IgD-negative memory B cell (primary cell): ENCODE measurements around the gene CCDC195. TPM values are rescaled to one million over a fixed set of nuclear protein-coding genes. Genes with fewer than 3 reads are reported as not detected.
A peak's percentile ranks its signal among the peaks of the same experiment; 100 is the strongest.

Experiments
- H3K27ac Mint-ChIP-seq, 3 donors: one replicate each; pipeline ENCODE4 v1.8.0; 2020 to 2022; ENCODE audit warnings: mild to moderate bottlenecking in 3 of 3, mixed read lengths in 3 of 3, moderate library complexity in 1 of 3
- H3K27me3 Mint-ChIP-seq: one replicate; pipeline ENCODE4 v1.8.0; 2021; ENCODE audit warnings: mixed read lengths
- H3K36me3 Mint-ChIP-seq: one replicate; pipeline ENCODE4 v1.8.0; 2020; ENCODE audit warnings: mild to moderate bottlenecking, mixed read lengths
- H3K4me1 Mint-ChIP-seq, 3 donors: one replicate each; pipeline ENCODE4 v1.8.0; 2020 to 2022; ENCODE audit warnings: mixed read lengths in 3 of 3, mild to moderate bottlenecking in 1 of 3
- H3K4me3 Mint-ChIP-seq, 4 donors: one replicate each; pipeline ENCODE4 v1.8.0; 2020 to 2022; ENCODE audit warnings: mild to moderate bottlenecking in 4 of 4, mixed read lengths in 4 of 4, moderate library complexity in 3 of 4
- H3K9me3 Mint-ChIP-seq, 3 donors: one replicate each; pipeline ENCODE4 v1.8.0; 2020 to 2021; ENCODE audit warnings: mixed read lengths in 3 of 3, mild to moderate bottlenecking in 1 of 3
- polyA plus RNA-seq: library from polyadenylated mRNA; unstranded; fragments of 300-500 nt; fragmentation: Illumina TruSeq; gene quantifications from one replicate; pipeline ENCODE4 v1.2.3, GENCODE V29; 2021

The CCDC195 gene
- polyA plus RNA-seq, 1 donor from 2014 or later, result not detected

- Mint-ChIP-seq H3K36me3 (no peaks in the 10 kb centered on the region), H3K27me3 (no peaks in the 10 kb centered on the region), H3K27ac (peak overlapping the region in 2 of 3 donors; percentile 16 to 17), H3K9me3 (peaks cover 0 to 5% (median under 1%) of the 10 kb centered on the region in 3 donors), H3K4me3 (no peak overlapping the region), H3K4me1 (peaks cover 0 to 2% (median 0%) of the 10 kb centered on the region in 3 donors)
Observed at GRCh38 chr2:224722250-224722649, 6.1 kb upstream of the CCDC195 start.

GRCh38 chr2:224716921-224717320 is 756 bp upstream of the CCDC195 start:
- H3K9me3 Mint-ChIP-seq, result peaks cover 1 to 13% (median 3%) of the 10 kb centered on the region in 3 donors
- H3K27ac Mint-ChIP-seq, result no peak overlapping the region
- H3K27me3 Mint-ChIP-seq, result no peaks in the 10 kb centered on the region
- H3K36me3 Mint-ChIP-seq, result peaks cover 2% of the 10 kb centered on the region
- H3K4me3 Mint-ChIP-seq, result no peak overlapping the region
- peaks cover 0 to 1% (median 0%) of the 10 kb centered on the region in 3 donors for H3K4me1 Mint-ChIP-seq

GRCh38 chr2:224711859-224712665 is 4.1 kb downstream of the CCDC195 start:
- H3K4me3 Mint-ChIP-seq, result no peak overlapping the region
- peaks cover 1 to 13% (median 3%) of the 10 kb centered on the region in 3 donors for H3K9me3 Mint-ChIP-seq
- no peak overlapping the region for H3K27ac Mint-ChIP-seq
- H3K36me3 Mint-ChIP-seq, result peaks cover 2% of the 10 kb centered on the region
- no peaks in the 10 kb centered on the region for H3K27me3 Mint-ChIP-seq
- H3K4me1 Mint-ChIP-seq, result peaks cover 0 to 5% (median 0%) of the 10 kb centered on the region in 3 donors

- Mint-ChIP-seq H3K4me3 (no peak overlapping the region), H3K9me3 (peaks cover 1 to 13% (median 3%) of the 10 kb centered on the region in 3 donors), H3K36me3 (peaks cover 2% of the 10 kb centered on the region), H3K27me3 (no peaks in the 10 kb centered on the region), H3K4me1 (peaks cover 0 to 5% (median 0%) of the 10 kb centered on the region in 3 donors), H3K27ac (no peak overlapping the region)
Observed at GRCh38 chr2:224711381-224711780, 4.8 kb downstream of the CCDC195 start.

- Mint-ChIP-seq H3K4me3 (no peak overlapping the region), H3K27ac (no peak overlapping the region), H3K27me3 (no peaks in the 10 kb centered on the region), H3K9me3 (peaks cover 1 to 11% (median 3%) of the 10 kb centered on the region in 3 donors), H3K4me1 (peaks cover 0 to 5% (median 0%) of the 10 kb centered on the region in 3 donors), H3K36me3 (peaks cover 2% of the 10 kb centered on the region)
Observed at GRCh38 chr2:224709301-224709700, 6.9 kb downstream of the CCDC195 start.

GRCh38 chr2:224694502-224694901 is 21.7 kb downstream of the CCDC195 start:
- H3K4me1 Mint-ChIP-seq, result no peaks in the 10 kb centered on the region

GRCh38 chr2:224691563-224691962 is 24.6 kb downstream of the CCDC195 start:
- Mint-ChIP-seq H3K27me3 (no peaks in the 10 kb centered on the region), H3K27ac (no peak overlapping the region), H3K4me3 (no peak overlapping the region), H3K4me1 (no peaks in the 10 kb centered on the region), H3K9me3 (peaks cover 0 to 4% (median 0%) of the 10 kb centered on the region in 3 donors), H3K36me3 (peaks cover 1% of the 10 kb centered on the region)

More at GRCh38 chr2:224694502-224694901, 21.7 kb downstream of the CCDC195 start:
- Mint-ChIP-seq H3K27me3 (no peaks in the 10 kb centered on the region), H3K36me3 (peaks cover 1% of the 10 kb centered on the region), H3K9me3 (peaks cover 0 to 4% (median 0%) of the 10 kb centered on the region in 3 donors), H3K4me3 (no peak overlapping the region), H3K27ac (no peak overlapping the region)

GRCh38 chr2:224690868-224691267 is 25.3 kb downstream of the CCDC195 start:
- no peaks in the 10 kb centered on the region for H3K27me3 Mint-ChIP-seq
- H3K27ac Mint-ChIP-seq, result no peak overlapping the region
- H3K4me1 Mint-ChIP-seq, result no peaks in the 10 kb centered on the region
- no peak overlapping the region for H3K4me3 Mint-ChIP-seq
- peaks cover 0 to 4% (median 2%) of the 10 kb centered on the region in 3 donors for H3K9me3 Mint-ChIP-seq
- no peaks in the 10 kb centered on the region for H3K36me3 Mint-ChIP-seq

GRCh38 chr2:224689539-224689938 is 26.6 kb downstream of the CCDC195 start:
- Mint-ChIP-seq H3K4me1 (no peaks in the 10 kb centered on the region), H3K36me3 (no peaks in the 10 kb centered on the region), H3K4me3 (no peak overlapping the region), H3K27ac (no peak overlapping the region), H3K27me3 (no peaks in the 10 kb centered on the region), H3K9me3 (peaks cover 0 to 4% (median 3%) of the 10 kb centered on the region in 3 donors)

GRCh38 chr2:224688997-224689396 is 27.2 kb downstream of the CCDC195 start:
- Mint-ChIP-seq H3K4me3 (no peak overlapping the region), H3K4me1 (peaks cover 0 to 2% (median 0%) of the 10 kb centered on the region in 3 donors), H3K9me3 (peaks cover 0 to 3% (median under 1%) of the 10 kb centered on the region in 3 donors), H3K36me3 (no peaks in the 10 kb centered on the region), H3K27me3 (no peaks in the 10 kb centered on the region), H3K27ac (no peak overlapping the region)

GRCh38 chr2:224687156-224687555 is 29.0 kb downstream of the CCDC195 start:
- peaks cover 0 to 2% (median 0%) of the 10 kb centered on the region in 3 donors for H3K4me1 Mint-ChIP-seq
- peaks cover 0 to 3% (median 0%) of the 10 kb centered on the region in 3 donors for H3K9me3 Mint-ChIP-seq
- H3K36me3 Mint-ChIP-seq, result no peaks in the 10 kb centered on the region
- H3K27ac Mint-ChIP-seq, result no peak overlapping the region
- H3K4me3 Mint-ChIP-seq, result no peak overlapping the region
- no peaks in the 10 kb centered on the region for H3K27me3 Mint-ChIP-seq

GRCh38 chr2:224685121-224685520 is 31.0 kb downstream of the CCDC195 start:
- H3K27me3 Mint-ChIP-seq, result no peaks in the 10 kb centered on the region
- no peaks in the 10 kb centered on the region for H3K36me3 Mint-ChIP-seq
- no peak overlapping the region for H3K27ac Mint-ChIP-seq
- no peak overlapping the region for H3K4me3 Mint-ChIP-seq
- peaks cover 0 to 3% (median 0%) of the 10 kb centered on the region in 3 donors for H3K4me1 Mint-ChIP-seq
- H3K9me3 Mint-ChIP-seq, result peaks cover 0 to 3% (median 0%) of the 10 kb centered on the region in 3 donors

GRCh38 chr2:224682134-224682533 is 34.0 kb downstream of the CCDC195 start:
- H3K9me3 Mint-ChIP-seq, result peaks cover 0 to 3% (median 0%) of the 10 kb centered on the region in 3 donors
- H3K4me3 Mint-ChIP-seq, result no peak overlapping the region

GRCh38 chr2:224671731-224672130 is 44.4 kb downstream of the CCDC195 start:
- peaks cover 2% of the 10 kb centered on the region for H3K27me3 Mint-ChIP-seq
- H3K4me1 Mint-ChIP-seq, result peaks cover 6% of the 10 kb centered on the region in 3 donors
- H3K36me3 Mint-ChIP-seq, result no peaks in the 10 kb centered on the region
- H3K4me3 Mint-ChIP-seq, result no peak overlapping the region
- peaks cover 0 to 2% (median 0%) of the 10 kb centered on the region in 3 donors for H3K9me3 Mint-ChIP-seq
- no peak overlapping the region for H3K27ac Mint-ChIP-seq

More at GRCh38 chr2:224682134-224682533, 34.0 kb downstream of the CCDC195 start:
- no peaks in the 10 kb centered on the region for H3K27me3 Mint-ChIP-seq
- peaks cover 0 to 3% (median 0%) of the 10 kb centered on the region in 3 donors for H3K4me1 Mint-ChIP-seq
- H3K27ac Mint-ChIP-seq, result no peak overlapping the region
- H3K36me3 Mint-ChIP-seq, result no peaks in the 10 kb centered on the region

GRCh38 chr2:224670203-224670602 is 46.0 kb downstream of the CCDC195 start:
- peaks cover 7 to 9% (median 8%) of the 10 kb centered on the region in 3 donors for H3K4me1 Mint-ChIP-seq
- H3K9me3 Mint-ChIP-seq, result no peaks in the 10 kb centered on the region
- H3K27ac Mint-ChIP-seq, result no peak overlapping the region
- peaks cover 2% of the 10 kb centered on the region for H3K27me3 Mint-ChIP-seq
- H3K36me3 Mint-ChIP-seq, result no peaks in the 10 kb centered on the region
- no peak overlapping the region for H3K4me3 Mint-ChIP-seq
